ENCODE measurements around the gene SEMA4F.

Gene SEMA4F

GRCh38 chr2:74658516-74658915, 4.5 kb downstream of the SEMA4F start:
- H3K4me1 ChIP-seq = peaks cover 7 to 11% (median 9%) of the 10 kb centered on the region in 10 experiments; a peak in 19 of 20 replicates
- H3K9ac ChIP-seq = no peak overlapping the region
- H3K9me3 ChIP-seq (replicated peaks in 1 of 11) = no peaks in the 10 kb centered on the region
- H3K4me3 ChIP-seq = no peak overlapping the region
- no peak overlapping the region for H3K27ac ChIP-seq
- no peaks in the 10 kb centered on the region for H4K20me1 ChIP-seq
- H3K4me2 ChIP-seq = no peak overlapping the region
- peaks cover 0 to 25% (median 8%) of the 10 kb centered on the region in 11 experiments; a peak in 9 of 22 replicates for H3K36me3 ChIP-seq
- no peak for TF ChIP-seq Cebpa-rat (IDR thresholded peaks at IDR 0.05)
- peaks cover 0 to 6% (median 0%) of the 10 kb centered on the region in 11 experiments; a peak in 1 of 22 replicates for H3K27me3 ChIP-seq

GRCh38 chr2:74659462-74659861, 5.4 kb downstream of the SEMA4F start:
- Histone ChIP-seq H3K9me3 (replicated peaks in 1 of 11) (no peaks in the 10 kb centered on the region), H3K4me1 (peaks cover 5 to 7% (median 6%) of the 10 kb centered on the region in 10 experiments; a peak in 19 of 20 replicates), H3K36me3 (peaks cover 0 to 25% (median 8%) of the 10 kb centered on the region in 11 experiments; a peak in 9 of 22 replicates), H3K4me3 (no peak overlapping the region), H3K27me3 (peaks cover 0 to 6% (median 0%) of the 10 kb centered on the region in 11 experiments; a peak in 1 of 22 replicates), H3K4me2 (no peak overlapping the region), H4K20me1 (no peaks in the 10 kb centered on the region), H3K27ac (no peak overlapping the region), H3K9ac (no peak overlapping the region)
- TF ChIP-seq Cebpa-rat (IDR thresholded peaks at IDR 0.05) = no peak

- H3K9ac ChIP-seq = no peak overlapping the region
- H3K36me3 ChIP-seq = peaks cover 0 to 5% (median 0%) of the 10 kb centered on the region in 11 experiments; a peak in 2 of 22 replicates
- no peaks in the 10 kb centered on the region for H3K27me3 ChIP-seq
- no peak for TF ChIP-seq Cebpa-rat (IDR thresholded peaks at IDR 0.05)
- no peak overlapping the region for H3K27ac ChIP-seq
- H3K4me2 ChIP-seq = no peak overlapping the region
- H3K4me3 ChIP-seq = no peak overlapping the region
- H3K4me1 ChIP-seq = no peaks in the 10 kb centered on the region; a peak in 1 of 20 replicates
- H3K9me3 ChIP-seq (replicated peaks in 1 of 11) = no peaks in the 10 kb centered on the region
- H4K20me1 ChIP-seq = 0 out of 22 replicates have a peak, but pooled peaks cover 0 to 4% (median 0%) of the 10 kb centered on the region in 11 experiments
Measured at GRCh38 chr2:74668087-74668486, 14.0 kb downstream of the SEMA4F start.

DNA sequence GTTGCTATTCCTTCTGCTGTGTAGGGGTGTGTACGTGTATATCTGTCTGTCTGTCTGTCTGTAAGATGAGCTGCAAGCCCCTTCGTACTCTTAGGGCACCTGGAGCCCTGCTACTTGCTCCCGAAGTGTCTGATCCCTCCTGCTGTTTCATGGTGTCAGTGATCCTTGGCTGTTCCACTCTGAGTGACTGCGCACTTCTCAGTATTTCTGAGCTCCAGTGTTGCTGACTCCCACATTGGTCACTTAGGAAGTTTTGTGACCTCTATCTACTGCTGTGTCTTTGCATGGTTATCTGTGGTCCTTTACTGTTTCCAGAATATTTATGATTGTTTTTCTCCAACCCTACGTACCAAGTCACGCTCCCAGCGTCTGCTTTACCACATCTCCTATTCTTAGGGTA, 16.2 kb downstream of the SEMA4F start:
- Histone ChIP-seq H3K27ac (no peak overlapping the region), H3K27me3 (no peaks in the 10 kb centered on the region), H3K36me3 (peaks cover 7 to 16% (median 12%) of the 10 kb centered on the region in 11 experiments; a peak in 19 of 22 replicates), H3K9ac (no peak overlapping the region), H3K4me3 (no peak overlapping the region), H4K20me1 (0 out of 22 replicates have a peak, but pooled peaks cover 0 to 4% (median 0%) of the 10 kb centered on the region in 11 experiments), H3K4me2 (no peak overlapping the region), H3K9me3 (replicated peaks in 1 of 11) (no peaks in the 10 kb centered on the region), H3K4me1 (no peaks in the 10 kb centered on the region; a peak in 1 of 20 replicates)
- no peak for TF ChIP-seq Cebpa-rat (IDR thresholded peaks at IDR 0.05)

DNA sequence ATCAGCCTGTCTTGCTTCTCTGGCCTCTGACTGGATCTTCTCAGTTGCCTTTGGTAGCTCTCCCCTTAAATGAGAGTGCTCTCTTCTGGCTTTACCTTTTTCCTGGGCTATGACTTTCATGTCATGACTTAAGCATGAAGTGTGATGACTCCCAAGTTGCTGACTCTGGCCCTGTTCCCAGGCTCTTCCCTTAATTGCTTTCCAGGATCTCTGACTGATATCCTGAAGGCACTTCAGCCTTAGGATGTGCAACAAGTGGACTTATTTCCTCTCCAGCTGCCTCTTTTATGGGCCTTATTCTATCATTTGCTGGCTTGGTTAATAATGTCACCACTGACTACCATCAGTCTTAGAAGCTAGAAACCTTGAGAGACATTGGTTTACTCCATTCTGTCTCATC, 17.4 kb downstream of the SEMA4F start:
- no peak overlapping the region for H3K4me3 ChIP-seq
- H3K4me1 ChIP-seq = peaks cover 0 to 5% (median 0%) of the 10 kb centered on the region in 10 experiments; a peak in 2 of 20 replicates
- H4K20me1 ChIP-seq = 0 out of 22 replicates have a peak, but pooled peaks cover 0 to 4% (median 0%) of the 10 kb centered on the region in 11 experiments
- H3K27me3 ChIP-seq = no peaks in the 10 kb centered on the region
- H3K4me2 ChIP-seq = no peak overlapping the region
- H3K9me3 ChIP-seq (replicated peaks in 1 of 11) = no peaks in the 10 kb centered on the region
- TF ChIP-seq Cebpa-rat (IDR thresholded peaks at IDR 0.05) = no peak
- no peak overlapping the region for H3K27ac ChIP-seq
- H3K9ac ChIP-seq = no peak overlapping the region
- H3K36me3 ChIP-seq = peaks cover 16 to 28% (median 24%) of the 10 kb centered on the region in 11 experiments; a peak in 20 of 22 replicates

DNA sequence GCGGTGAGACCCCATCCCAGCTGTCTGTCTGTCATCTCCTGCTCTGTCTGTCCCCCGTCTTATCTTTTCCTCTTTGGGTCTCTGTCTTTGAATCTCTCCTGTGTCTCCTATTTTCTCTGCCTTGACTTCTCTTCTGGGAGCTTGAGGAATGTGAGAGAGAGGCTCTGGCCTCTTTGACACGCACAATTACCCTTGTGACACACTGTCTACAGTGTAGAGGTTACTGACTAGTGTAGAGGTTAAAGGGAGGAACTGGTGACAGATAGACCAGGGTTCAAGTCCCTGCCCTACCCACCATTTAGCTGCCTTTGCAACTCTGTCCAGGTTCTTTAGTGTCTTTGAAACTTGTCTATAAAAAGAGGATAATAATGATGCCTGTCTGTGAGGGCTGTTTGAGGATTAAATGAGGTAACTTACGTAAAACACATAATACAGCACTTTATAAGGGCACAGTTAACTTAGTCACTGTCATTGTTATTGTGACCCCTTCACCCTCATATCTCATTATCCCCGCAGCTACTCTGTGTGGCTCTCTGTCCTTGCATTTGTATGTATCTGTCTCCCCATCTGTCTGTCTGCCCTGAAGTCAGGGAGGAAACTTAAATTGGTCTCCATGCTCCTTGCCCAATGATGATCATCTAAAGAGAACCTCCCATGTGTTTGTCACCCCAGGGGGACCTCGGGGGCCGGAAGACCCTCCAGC, 19.9 kb downstream of the SEMA4F start:
- 0 out of 22 replicates have a peak, but pooled peaks cover 0 to 4% (median 0%) of the 10 kb centered on the region in 11 experiments for H4K20me1 ChIP-seq
- no peak for TF ChIP-seq Cebpa-rat (IDR thresholded peaks at IDR 0.05)

GRCh38 chr2:74675090-74675489, 21.0 kb downstream of the SEMA4F start:
- Histone ChIP-seq H3K4me2 (no peak overlapping the region), H3K9me3 (replicated peaks in 1 of 11) (no peaks in the 10 kb centered on the region), H4K20me1 (0 out of 22 replicates have a peak, but pooled peaks cover 0 to 4% (median 0%) of the 10 kb centered on the region in 11 experiments), H3K36me3 (peaks cover 24 to 48% (median 37%) of the 10 kb centered on the region in 11 experiments; a peak in 21 of 22 replicates), H3K4me3 (no peak overlapping the region), H3K27me3 (no peaks in the 10 kb centered on the region), H3K27ac (no peak overlapping the region), H3K9ac (no peak overlapping the region), H3K4me1 (peaks cover 0 to 5% (median 0%) of the 10 kb centered on the region in 10 experiments; a peak in 2 of 20 replicates)
- TF ChIP-seq Cebpa-rat (IDR thresholded peaks at IDR 0.05) = no peak

More for the DNA sequence above, 19.9 kb downstream of the SEMA4F start:
- H3K36me3 ChIP-seq = peaks cover 16 to 37% (median 26%) of the 10 kb centered on the region in 11 experiments; a peak in 21 of 22 replicates
- no peak overlapping the region for H3K4me2 ChIP-seq
- no peaks in the 10 kb centered on the region for H3K9me3 ChIP-seq (replicated peaks in 1 of 11)
- no peak overlapping the region for H3K27ac ChIP-seq
- H3K4me3 ChIP-seq = no peak overlapping the region
- no peak overlapping the region for H3K9ac ChIP-seq
- no peaks in the 10 kb centered on the region for H3K27me3 ChIP-seq
- H3K4me1 ChIP-seq = peaks cover 0 to 5% (median 0%) of the 10 kb centered on the region in 10 experiments; a peak in 2 of 20 replicates

DNA sequence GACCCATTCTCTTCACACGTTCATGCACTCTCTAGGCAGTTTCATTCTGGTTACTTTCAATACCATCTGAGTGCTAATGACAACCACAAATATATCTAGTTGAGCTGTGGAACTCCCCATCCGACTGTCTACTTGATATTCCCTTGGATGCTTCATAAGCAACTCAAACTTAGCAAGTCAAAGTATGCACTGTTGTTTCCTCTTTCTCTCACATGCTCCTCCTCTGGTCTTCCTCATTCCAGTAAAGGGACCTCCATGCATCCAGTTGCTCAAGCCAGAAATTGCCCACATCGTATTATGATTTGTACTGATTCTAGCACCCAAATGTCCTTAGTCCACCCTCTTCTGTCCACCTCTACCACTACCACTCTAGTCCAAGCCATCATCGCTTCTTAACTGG, 22.3 kb downstream of the SEMA4F start:
- Histone ChIP-seq H3K9me3 (replicated peaks in 1 of 11) (no peaks in the 10 kb centered on the region), H3K4me1 (peaks cover 0 to 5% (median 0%) of the 10 kb centered on the region in 10 experiments; a peak in 2 of 20 replicates), H3K4me2 (peak overlapping the region in 1 of 11 experiments; percentile 48; a peak in 2 of 22 replicates), H3K27ac (no peak overlapping the region), H3K27me3 (no peaks in the 10 kb centered on the region), H3K4me3 (no peak overlapping the region), H3K9ac (no peak overlapping the region), H4K20me1 (0 out of 22 replicates have a peak, but pooled peaks cover 0 to 4% (median 0%) of the 10 kb centered on the region in 11 experiments), H3K36me3 (peaks cover 24 to 54% (median 46%) of the 10 kb centered on the region in 11 experiments; a peak in 21 of 22 replicates)
- no peak for TF ChIP-seq Cebpa-rat (IDR thresholded peaks at IDR 0.05)

- H3K36me3 ChIP-seq = peaks cover 21 to 52% (median 42%) of the 10 kb centered on the region in 11 experiments; a peak in 21 of 22 replicates
- no peak overlapping the region for H3K4me2 ChIP-seq
- no peak overlapping the region for H3K4me3 ChIP-seq
- H3K9ac ChIP-seq = no peak overlapping the region
- H3K27me3 ChIP-seq = no peaks in the 10 kb centered on the region
- H3K9me3 ChIP-seq (replicated peaks in 1 of 11) = no peaks in the 10 kb centered on the region
- no peak for TF ChIP-seq Cebpa-rat (IDR thresholded peaks at IDR 0.05)
- no peaks in the 10 kb centered on the region for H4K20me1 ChIP-seq
- peaks cover 0 to 5% (median 0%) of the 10 kb centered on the region in 10 experiments; a peak in 4 of 20 replicates for H3K4me1 ChIP-seq
- no peak overlapping the region for H3K27ac ChIP-seq
Measured at GRCh38 chr2:74679615-74680014, 25.6 kb downstream of the SEMA4F start.
